Cardiac septum (tissue), 1 donor: ENCODE measurements around the gene ARHGAP10. TPM values are rescaled to one million over a fixed set of nuclear protein-coding genes. Genes with fewer than 3 reads are reported as not detected.
"Not testable (repeated sequence)": the region's sequence is repeated elsewhere in the genome, so short reads cannot be mapped to it uniquely, and the experiment has no call there.

Source experiments
- DNase-seq: peaks from one replicate; pipeline ENCODE4 v3.0.0-alpha.2; 2020; ENCODE audit warnings: low spot score
- intact Hi-C: fragments of 100-400 bp; cut with DNase I; formaldehyde crosslinking; loops from one replicate; pipeline ENCODE4 v1.14.0; 2022
- total RNA-seq: library from RNA; stranded (reverse); fragmentation: NEBNext Ultra II Directional; extraction: Animal tissue kit (Norgen Biotek cat#: 25700); gene quantifications from one replicate; pipeline ENCODE4 v1.2.1, GENCODE V29; 2021
- donor health status: DM: no; HTN: no; CAD: no.

ARHGAP10 gene
- total RNA-seq, 1 donor from 2014 or later: 41.8 TPM

DNA sequence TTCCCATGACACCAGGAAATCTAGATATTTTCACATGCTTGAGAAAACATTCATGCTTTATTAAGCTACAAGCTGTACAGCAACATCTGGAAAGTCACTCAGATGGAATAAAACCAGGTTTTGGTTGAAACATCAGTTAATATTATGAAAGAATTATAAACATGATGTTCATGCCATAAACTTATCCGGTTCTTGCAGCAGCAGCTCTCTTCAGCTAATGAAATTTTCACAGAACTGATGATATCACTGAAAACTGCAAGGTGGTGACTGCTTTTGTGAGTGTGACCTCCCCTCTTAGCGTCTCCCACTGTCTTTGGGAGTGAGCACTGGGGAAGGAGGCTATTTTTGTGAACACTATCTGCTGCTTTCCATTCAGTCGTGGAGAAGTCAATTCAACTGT, 56.9 kb downstream of the ARHGAP10 start:
- DNase-seq: no peak
- intact Hi-C loops: no loop called here

DNA sequence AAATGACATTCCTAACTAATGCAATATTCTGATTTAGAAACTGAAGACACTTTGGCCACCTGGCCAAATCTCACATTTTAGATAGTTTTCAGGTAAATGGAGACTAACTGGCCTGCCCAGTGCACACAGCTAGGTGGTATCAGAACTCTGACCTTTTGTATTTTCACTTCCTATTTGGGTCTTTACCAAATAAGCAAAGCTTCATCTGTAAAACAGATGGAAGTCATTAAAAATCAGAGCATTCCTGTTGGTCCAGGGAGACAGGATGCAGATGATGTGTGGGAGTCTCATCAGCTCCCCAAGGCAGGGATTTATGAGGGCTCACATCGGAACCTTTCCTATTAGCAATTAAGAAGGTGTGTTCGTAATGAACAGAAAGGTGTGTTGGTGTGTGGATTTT, 57.7 kb downstream of the ARHGAP10 start:
- intact Hi-C loops: no loop called here

DNA sequence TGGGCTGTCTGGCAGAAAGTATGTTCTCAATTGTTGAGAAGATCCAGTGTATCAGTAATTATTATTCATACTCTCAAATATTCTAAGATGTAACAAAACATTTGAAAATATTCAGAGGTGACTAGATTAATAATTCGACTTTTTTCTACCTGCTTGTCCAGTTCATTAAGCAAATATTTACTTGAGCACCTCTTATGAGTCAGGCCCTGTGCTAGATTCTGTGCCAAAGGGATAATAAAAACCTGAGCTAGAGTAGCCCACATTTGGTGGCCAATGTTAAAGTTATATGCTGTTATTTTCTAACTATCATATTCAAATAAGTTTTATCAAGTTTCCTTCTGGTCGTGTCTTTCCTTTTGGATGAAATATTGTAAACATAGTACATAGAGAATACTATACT, 58.5 kb downstream of the ARHGAP10 start:
- DNase-seq: no peak
- intact Hi-C loops: no loop called here

More for the DNA sequence above, 57.7 kb downstream of the ARHGAP10 start:
- no peak for DNase-seq

DNA sequence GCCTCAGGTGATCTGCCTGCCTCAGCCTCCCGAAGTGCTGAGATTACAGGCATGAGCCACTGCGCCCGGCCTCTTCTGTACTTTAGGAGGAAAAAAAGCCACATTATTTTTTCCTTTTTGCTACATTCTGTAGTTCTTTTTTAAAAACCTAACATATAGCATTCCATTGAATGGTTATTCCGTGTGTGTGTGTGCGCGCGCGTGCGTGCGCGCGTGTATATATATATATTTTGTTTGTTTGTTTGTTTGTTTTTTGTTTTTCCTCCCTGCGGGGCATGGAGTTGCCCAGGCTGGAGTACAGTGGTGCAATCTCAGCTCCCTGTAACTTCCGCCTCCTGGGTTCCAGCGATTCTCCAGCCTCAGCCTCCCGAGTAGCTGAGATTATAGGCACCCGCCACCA, 59.5 kb downstream of the ARHGAP10 start:
- no peak for DNase-seq
- intact Hi-C loops: no loop called here

DNA sequence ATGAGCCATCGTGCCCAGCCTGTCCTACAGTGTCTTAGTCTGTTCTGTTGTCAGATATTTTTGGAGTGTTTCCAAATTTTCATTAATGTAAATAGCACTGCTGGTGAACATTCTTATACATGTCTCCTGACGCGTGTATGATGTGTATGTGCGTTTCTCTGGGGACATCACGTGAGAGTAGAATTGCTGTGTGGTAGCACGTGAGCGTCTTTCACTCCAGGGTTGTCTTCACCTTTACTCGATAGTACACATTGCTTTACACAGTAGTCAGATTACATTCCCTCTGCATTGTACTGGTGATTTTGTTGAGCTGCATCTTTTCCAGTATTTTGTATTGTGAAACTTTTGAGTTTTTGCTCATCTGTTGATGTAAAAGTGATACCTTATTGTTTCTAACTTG, 60.0 kb downstream of the ARHGAP10 start:
- DNase-seq: no peak
- intact Hi-C loops: no loop called here

DNA sequence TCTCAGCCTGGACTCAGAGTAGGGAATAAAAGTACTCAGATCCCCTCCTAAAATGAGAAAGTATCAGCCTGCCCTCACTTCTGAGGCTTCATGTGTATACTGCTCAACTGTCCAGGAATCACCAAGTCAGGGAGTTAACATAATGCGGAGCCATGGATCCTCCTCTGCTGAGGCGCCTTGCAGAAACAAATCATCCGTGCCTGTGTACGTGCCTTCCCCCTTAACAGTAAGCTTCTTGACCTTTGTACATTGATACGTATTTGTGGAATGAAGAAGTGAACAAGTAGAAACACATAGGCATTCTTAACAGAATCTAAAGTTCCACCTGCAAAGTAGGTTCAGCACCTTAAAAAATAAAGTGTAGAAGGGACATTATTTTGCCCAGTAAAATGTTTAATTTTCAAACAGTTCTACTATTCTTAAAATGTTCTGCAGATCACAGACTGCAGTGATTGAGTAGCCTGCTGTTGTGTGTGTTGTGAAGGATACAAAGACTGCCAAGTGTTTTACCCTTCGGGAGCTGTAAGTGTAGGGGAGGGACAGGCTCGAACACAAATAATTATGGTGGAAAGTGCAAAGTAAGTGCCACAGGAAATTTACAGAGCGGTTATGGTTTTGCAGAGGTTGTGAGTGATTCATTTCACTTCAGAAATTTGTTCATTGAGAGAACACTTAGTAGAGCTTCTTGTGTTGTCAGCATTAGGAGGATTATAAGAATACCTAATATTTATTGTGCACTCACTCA, 61.9 kb downstream of the ARHGAP10 start:
- DNase-seq: no peak
- intact Hi-C loops: no loop called here

DNA sequence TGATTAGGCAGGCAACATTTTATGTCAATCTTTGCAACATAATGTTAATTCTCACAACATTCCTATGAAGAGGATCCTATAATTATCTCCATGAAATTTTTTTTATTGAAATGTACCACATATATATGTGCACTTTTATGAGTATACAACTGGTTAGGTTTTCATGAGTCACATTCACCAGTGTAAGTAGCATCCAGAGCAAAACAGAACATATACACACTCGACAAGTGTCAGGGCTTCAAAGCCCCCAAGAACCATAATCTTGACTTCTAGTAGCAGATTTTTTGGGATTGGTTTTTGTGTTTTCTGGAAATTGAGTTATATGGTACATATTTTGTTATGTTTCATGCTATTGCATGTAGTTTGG, 62.4 kb downstream of the ARHGAP10 start:
- no peak for DNase-seq
- intact Hi-C loops: no loop called here

DNA sequence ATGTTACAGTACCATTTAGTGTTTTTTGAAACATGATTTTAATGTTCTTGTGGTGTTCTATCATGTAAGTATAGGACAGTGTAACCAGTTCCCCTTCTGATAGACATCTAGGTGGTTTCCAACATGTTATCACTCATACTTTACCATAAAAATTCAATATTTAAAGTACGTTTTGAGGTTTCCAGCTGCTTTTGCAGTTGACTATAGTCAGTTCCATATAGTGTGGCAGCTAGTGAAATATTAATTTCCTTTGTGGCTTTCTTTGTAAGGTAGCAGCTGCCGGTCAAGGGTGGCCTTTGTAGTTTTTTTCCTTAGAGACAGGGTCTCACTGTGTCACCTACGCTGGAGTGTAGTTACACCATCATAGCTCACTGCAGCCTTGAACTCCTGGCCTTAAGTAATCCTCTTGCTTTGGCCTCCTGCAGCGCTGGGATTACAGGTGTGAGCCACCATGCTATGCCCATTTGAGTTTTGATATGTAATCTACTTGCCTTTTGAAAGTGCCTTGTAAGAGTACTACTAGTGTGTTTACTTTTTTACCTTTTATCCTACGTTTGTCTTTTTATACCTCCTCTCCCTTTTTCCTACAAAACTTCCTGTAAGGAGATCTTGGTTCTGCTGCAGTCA, 63.0 kb downstream of the ARHGAP10 start:
- DNase-seq: no peak
- intact Hi-C loops: no loop called here

DNA sequence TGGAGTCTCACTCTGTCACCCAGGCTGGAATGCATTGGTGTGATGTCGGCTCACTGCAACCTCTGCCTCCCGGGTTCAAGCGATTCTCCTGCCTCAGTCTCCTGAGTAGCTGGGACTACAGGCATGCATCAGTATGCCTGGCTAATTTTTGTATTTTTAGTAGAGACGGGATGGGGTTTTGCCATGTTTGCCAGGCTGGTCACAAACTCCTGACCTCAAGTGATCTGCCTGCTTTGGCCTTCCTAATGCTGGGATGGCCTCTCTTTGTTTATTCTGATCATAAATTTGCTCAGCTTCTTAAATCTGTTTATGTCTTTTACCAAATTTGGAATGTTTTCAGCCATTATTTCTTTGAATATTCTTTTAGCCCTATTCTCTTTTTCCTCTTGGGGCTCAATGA, 67.2 kb downstream of the ARHGAP10 start:
- intact Hi-C loops, DNase-seq: not testable (repeated sequence)

DNA sequence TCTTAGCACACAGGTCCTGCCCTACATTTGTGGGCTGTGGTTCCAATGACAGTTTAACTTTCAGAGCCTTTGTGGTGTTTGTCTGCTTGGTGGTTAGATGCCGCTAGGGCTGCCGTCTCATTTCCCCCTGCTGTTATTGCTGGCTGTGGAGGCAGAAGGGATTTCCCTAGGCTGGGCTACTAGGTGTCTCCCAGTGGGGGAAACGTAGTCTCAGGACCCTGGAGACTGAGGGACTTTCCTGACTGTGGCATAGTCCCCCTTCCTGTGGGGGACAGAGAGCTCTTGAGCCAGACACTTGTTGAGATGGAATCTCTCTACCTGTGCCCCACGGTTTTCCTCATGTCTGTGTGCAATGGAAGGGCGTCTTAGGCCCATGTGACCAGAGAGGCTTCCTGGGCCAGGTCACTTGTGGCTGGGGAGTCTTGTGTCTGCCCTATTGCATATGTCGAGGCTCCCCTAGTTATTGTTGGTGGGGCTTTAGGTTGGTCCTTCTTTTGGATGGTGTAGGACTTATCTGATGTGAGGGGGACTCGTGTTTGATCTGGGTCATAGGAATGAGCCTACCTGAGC, 68.2 kb downstream of the ARHGAP10 start:
- DNase-seq: no peak
- intact Hi-C loops: no loop called here

DNA sequence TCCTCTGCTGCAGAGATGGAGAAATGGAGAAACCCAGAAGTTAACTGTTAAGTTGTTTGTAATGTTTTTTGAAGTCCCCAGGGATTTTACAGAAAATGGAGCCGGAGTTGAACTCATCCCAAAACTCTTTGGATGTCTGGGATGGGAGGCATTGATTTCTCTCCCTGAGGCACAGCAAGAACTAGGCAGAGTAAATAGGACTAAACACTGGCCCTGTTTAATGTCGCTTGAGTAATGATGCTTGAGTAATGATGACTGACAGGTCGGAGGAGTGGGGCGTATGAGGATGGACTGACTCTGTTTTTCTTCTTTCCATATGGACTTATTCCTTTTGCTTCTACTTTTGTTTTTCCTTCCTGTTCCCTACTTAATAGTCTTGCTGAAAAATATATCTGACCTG, 69.9 kb downstream of the ARHGAP10 start:
- intact Hi-C loops: no loop called here
- DNase-seq: no peak

DNA sequence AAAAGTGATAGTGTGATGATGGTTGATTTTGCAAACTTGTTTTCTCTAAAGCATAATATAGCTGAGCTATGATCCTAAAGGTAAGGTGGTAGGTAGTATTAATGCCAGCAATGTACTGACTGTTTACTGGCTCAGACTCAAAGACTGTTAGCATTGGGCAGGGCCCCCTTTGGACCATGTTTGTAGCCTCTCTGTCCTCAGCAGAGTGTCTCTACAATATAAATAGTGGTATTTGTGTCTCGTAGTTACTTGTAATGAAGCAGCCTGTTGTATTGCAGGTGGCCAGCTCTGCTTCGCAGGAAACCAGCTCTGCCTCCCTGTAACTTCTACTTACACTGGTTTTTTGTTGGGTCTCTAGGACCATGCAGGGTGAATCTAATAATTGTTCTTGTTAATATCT, 70.5 kb downstream of the ARHGAP10 start:
- intact Hi-C loops: no loop called here
- no peak for DNase-seq

DNA sequence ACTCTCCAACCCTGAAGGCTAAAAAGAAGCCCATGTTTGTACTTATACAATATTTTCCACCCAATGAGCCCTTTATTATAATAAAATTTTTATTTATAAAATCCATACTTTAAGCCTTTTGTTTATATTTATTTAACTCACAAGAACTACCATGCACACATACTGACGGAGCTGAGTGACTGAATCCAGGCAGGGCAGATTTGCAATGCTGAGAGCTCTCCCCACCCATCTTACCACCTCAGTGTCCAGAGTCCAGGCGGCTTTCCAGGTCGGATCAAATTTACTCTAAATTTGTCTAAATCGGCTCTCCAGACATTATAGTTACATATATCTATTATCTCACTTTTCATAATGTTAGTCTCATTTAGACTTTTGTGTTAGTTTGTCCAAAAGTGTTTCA, 74.1 kb downstream of the ARHGAP10 start:
- no peak for DNase-seq
- intact Hi-C loops: no loop called here

DNA sequence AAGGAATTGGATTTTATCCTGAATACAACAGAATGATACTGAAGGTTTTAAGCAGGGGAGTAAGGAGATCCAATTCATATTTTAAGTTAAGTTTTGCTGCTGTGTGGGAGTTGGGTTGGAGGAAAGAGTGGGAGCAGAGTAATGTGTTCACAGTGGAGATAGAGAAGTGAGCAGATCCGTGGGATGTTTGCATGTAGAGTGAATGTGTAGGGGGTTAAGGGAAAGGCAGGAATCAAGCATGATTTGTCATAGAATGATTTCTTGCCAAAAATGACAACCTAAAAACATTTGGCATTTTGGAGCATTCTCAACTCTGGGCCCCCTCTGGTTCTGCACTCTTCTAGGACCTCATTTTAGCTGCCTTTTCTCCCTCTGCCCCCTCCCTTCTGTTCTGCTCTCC, 76.6 kb downstream of the ARHGAP10 start:
- intact Hi-C loops: no loop called here
- no peak for DNase-seq

DNA sequence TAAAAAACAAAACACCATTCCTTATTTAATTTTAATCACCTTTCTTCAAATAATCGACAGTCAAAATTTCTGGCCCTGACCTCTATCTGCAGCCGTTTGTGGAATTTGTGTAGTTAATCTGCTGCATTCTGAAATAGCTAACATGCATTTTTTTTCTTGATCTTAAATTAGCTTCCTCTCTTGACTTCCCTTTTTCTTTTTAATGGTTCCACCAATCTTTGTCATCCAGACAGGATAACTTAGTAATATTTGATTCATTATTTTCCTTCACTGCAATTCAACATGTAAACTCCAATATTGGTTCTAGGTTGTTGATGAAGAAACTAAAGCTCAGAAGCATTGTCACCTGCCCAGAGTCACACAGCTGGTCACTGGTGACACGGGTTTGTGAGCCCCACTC, 77.3 kb downstream of the ARHGAP10 start:
- no peak for DNase-seq

DNA sequence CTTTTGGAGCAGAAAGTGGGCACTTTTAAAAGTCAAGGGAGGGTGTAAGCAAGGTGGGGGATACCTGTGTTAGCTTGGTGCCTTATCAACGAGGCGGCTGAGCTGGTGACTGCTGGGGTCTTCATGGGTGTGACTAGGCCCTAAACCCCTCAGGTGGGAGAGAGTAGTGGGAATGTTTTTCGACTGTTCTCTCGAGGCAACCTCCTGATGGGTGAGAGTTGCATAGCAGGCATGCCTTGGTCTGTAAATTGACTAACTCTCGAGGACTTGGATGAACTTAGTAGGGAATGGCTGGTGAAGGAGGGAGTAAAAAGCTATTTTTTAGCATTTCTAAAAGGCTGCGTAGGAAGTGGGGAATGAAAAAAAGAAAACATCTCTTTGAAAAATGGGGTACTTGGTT, 80.0 kb downstream of the ARHGAP10 start:
- intact Hi-C loops: no loop called here
- no peak for DNase-seq

More for the DNA sequence above, 77.3 kb downstream of the ARHGAP10 start:
- intact Hi-C loops: no loop called here

DNA sequence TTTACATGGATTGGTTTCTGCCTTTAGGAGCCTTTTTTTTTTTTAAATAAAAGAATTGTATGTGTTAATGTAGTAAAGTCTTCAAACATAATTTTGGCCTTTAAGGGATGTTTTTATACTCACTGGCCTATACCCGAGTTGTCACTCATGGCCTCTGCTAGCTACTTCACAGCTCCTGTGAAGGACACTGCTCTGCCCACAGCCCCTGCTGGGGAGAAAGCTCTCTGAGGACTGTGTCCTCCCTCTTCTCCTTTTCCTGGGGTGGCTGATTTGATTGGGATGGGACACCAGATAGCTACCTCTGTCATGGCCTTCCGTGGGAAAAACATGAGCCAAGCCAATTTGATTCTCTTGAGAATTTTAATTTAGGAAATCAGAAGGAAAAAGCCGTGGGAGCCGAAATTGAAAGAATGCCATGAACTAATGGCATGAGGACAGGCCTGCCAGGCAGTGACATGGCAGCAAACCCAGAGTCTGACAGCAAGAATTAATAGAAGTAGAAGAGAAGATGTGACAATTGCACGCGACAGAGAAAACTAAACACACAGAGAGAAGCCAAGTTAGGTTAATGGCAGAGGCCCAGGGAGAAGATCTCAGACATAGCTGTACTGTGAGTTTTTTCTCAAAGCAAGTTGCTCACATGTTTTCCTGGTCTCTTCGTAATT, 81.4 kb downstream of the ARHGAP10 start:
- no peak for DNase-seq
- intact Hi-C loops: no loop called here

DNA sequence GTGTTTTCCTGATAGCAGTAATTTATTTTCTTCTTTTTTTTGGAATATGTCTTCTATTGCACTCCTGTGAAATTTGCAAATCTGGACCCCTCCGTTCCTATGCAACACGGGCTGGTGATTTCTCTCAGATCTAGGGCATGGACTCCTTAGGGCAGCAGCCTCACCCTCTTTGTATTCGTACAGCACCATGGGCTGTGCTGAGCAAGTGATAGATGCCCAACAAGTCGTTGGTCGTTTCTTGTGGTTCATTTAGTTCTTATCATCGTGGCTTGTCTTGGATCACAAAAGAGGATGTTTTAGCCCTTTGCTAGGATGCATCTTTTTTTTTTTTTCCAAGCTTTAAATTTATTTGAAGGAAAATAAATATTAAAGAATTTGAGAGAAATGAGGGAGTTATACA, 82.1 kb downstream of the ARHGAP10 start:
- intact Hi-C loops: no loop called here
- DNase-seq: no peak

DNA sequence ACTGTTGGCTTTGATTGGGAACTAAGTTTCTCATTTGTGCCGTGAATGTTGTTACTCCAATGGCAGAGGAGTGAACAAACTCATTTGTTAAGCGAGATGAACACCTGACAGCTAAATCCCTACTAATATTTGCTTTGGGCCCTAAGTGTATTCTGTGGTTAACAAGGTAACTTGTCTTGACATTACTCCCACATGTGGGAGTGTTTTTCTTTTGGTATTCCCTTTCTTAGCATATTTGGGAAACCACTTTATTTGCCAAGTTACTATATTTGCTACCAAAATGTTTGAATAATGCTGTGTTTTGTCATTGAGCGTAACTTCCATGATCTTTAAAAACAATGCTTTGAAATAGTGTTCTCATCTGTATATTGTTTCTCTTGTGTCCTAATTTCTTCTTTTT, 82.5 kb downstream of the ARHGAP10 start:
- DNase-seq: no peak
- intact Hi-C loops: no loop called here

DNA sequence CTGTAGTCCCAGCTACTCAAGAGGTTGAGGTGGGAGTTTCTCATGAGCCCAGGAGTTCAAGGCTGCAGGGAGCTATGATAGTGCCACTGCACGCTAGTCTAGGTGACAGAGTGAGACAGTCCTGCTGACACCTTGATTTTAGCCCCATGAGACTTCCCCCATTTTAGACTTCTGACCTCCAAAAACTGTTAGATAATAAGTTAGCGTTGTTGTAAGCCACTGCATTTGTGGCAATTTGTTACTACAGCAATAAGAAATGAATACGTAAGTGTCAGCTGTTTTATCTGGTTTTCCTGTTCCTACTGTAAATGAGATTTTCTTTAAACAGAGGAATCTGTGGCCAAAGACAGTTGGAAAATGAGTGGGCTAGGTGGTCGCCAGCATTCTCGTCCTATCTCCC, 83.9 kb downstream of the ARHGAP10 start:
- DNase-seq: no peak
- intact Hi-C loops: no loop called here
